HEK293 (cell line): ENCODE data around the gene LIPH.

ENCODE experiments used
- EGR2 ChIP-seq: fragments of 450-650 bp; formaldehyde crosslinking; IDR thresholded peaks from 2 replicates; pipeline ENCODE4 v1.5.1; 2016; ENCODE audit warnings: low read depth, missing biosample characterization, missing genetic modification characterization
- ZBTB17 ChIP-seq: fragments of 450-650 bp; formaldehyde crosslinking; IDR thresholded peaks from 2 replicates; pipeline ENCODE4 v1.5.1; 2016; ENCODE audit warnings: missing biosample characterization, missing genetic modification characterization
- ZNF426 ChIP-seq: fragments of 450-650 bp; formaldehyde crosslinking; IDR thresholded peaks from 2 replicates; pipeline ENCODE4 v1.5.1; 2017; ENCODE audit warnings: missing biosample characterization, missing genetic modification characterization, mild to moderate bottlenecking, inconsistent platforms, moderate library complexity
- TF ChIP-seq, protein P1 (sequence below): fragments of 450-650 bp; formaldehyde crosslinking; IDR thresholded peaks from 2 replicates; pipeline ENCODE4 v1.5.1; 2016; ENCODE audit warnings: missing biosample characterization, missing genetic modification characterization
- TF ChIP-seq, protein P2 (sequence below): fragments of 450-650 bp; formaldehyde crosslinking; IDR thresholded peaks from 2 replicates; pipeline ENCODE4 v1.5.1; 2016; ENCODE audit warnings: missing biosample characterization, missing genetic modification characterization, low read depth

DNA sequence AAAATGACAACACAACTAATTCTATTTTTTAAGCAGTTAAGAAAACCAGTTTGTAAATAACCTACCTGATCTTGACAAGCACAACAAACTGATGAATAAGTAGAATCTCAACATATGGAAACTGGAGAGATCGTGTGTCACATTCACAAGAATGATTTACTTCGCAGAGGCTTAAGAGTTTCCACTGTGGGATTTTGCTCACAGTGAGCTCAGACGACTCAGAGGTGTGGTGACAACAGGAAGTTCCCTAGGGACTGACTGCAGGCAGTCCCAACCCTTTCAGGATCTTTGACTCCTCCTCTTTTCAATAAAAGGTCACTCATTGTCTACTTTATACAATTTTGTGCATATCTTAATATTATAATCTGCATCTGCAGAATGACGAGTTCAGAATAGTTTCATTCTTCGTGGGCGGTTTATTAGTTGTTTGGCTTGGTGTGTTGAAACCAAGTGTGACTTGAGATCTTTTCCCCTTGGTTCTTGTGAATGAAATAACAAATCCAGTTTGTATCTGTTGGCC is at the start of gene LIPH:
- TF ChIP-seq EGR2 (tag by site-specific recombination): no peak
- TF ChIP-seq, protein P1, sequence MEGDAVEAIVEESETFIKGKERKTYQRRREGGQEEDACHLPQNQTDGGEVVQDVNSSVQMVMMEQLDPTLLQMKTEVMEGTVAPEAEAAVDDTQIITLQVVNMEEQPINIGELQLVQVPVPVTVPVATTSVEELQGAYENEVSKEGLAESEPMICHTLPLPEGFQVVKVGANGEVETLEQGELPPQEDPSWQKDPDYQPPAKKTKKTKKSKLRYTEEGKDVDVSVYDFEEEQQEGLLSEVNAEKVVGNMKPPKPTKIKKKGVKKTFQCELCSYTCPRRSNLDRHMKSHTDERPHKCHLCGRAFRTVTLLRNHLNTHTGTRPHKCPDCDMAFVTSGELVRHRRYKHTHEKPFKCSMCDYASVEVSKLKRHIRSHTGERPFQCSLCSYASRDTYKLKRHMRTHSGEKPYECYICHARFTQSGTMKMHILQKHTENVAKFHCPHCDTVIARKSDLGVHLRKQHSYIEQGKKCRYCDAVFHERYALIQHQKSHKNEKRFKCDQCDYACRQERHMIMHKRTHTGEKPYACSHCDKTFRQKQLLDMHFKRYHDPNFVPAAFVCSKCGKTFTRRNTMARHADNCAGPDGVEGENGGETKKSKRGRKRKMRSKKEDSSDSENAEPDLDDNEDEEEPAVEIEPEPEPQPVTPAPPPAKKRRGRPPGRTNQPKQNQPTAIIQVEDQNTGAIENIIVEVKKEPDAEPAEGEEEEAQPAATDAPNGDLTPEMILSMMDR (tag by site-specific recombination): no peak
- peak; percentile 20; the same call in 1 of the 2 replicates for TF ChIP-seq ZBTB17 (tag by site-specific recombination)
- TF ChIP-seq, protein P2, sequence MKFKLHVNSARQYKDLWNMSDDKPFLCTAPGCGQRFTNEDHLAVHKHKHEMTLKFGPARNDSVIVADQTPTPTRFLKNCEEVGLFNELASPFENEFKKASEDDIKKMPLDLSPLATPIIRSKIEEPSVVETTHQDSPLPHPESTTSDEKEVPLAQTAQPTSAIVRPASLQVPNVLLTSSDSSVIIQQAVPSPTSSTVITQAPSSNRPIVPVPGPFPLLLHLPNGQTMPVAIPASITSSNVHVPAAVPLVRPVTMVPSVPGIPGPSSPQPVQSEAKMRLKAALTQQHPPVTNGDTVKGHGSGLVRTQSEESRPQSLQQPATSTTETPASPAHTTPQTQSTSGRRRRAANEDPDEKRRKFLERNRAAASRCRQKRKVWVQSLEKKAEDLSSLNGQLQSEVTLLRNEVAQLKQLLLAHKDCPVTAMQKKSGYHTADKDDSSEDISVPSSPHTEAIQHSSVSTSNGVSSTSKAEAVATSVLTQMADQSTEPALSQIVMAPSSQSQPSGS: no peak
- TF ChIP-seq ZNF426 (tag by site-specific recombination): no peak
